GM18502 (cell line): ENCODE data around the gene CYP2J2.
"Not testable (repeated sequence)": the region's sequence is repeated elsewhere in the genome, so short reads cannot be mapped to it uniquely, and the experiment has no call there.

ENCODE experiments used
- ATAC-seq: cut with Tn5 transposase; IDR thresholded peaks from one replicate; pipeline ENCODE4 v1.9.1; 2021; ENCODE audit warnings: mild to moderate bottlenecking; ENCODE audit not compliant: unreplicated experiment, poor library complexity

Gene CYP2J2

DNA sequence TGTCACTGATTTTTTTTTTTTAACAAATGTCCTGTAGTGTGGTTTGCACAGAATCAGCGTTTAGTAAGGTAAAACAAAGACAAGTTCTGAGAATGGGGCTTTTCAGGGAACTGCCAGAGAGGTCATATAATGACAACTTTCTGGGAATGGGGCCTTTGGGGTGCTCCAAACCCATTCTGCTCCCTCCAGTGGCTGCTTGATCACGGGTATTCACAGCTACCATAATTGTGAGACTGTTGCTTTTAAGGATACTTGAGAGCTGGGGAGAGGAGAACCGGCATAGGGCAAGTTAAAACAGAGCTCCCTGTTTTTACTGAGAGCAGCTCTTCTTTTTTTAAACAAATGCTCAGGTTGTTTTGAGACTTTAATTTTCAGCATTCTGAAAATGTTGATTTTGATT, 48.2 kb downstream of the CYP2J2 start:
- no peak for ATAC-seq

DNA sequence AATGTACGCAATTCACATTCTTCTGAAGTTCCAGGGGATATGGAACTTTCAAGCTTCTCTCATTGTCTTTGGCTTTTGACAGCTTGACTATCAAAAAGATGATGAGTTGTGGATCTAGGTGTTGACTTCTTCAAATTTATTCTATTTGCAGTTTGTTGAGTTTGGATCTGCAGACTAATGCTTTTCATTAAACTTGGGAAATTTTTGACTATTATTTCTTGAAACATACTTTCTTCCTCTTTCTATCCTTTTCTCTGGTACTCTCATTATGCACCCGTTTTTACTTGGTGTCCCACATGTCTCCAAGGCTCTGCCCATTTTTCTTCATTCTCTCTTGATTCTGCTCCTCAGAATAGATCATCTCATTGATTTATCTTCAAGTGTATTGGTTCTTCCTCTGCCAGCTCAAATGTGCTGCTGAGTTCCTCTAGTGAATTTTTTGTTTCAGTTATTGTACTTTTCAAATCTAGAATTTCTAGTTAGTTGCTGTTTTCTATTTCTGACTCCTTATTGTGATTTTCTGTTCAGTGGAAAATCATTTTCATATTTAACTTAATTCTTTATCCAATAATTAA, 49.4 kb downstream of the CYP2J2 start:
- no peak for ATAC-seq

DNA sequence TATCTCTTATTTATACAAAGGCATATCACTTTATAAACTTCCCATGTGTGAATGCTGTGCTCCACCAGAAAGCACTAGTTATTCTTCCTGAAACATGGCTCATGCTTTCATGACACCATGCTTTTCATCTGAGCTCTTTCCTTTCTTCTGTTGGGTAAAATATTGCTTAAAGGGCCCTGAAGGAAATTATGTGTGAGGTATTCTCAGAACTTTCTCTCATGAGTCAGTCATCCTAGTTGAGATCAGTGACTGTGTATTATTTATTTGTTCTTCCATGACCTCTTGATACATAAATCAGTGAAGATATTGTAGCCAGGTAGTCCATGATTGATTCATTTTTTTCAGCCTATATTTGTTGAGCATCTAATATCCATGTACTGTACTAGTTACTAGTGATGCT, 54.8 kb downstream of the CYP2J2 start:
- ATAC-seq = no peak

DNA sequence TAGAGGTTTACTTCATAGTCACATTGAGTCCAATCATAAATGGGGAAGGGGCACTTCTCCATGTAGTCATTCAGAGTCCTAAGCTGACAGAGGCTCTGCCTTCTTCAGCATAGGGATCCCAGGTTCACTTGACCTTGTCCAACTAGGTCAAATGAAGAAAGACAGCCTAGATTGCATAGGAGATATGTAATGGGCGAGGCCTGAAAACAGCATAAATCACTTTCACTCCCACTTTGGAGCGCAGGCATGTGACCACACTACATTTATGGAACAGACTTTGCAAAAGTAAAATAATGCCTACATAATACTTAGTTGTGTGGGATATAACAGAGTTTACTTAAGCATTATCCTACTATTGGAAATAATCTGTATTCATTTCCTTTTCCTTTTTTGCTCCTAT, 60.1 kb downstream of the CYP2J2 start:
- no peak for ATAC-seq

DNA sequence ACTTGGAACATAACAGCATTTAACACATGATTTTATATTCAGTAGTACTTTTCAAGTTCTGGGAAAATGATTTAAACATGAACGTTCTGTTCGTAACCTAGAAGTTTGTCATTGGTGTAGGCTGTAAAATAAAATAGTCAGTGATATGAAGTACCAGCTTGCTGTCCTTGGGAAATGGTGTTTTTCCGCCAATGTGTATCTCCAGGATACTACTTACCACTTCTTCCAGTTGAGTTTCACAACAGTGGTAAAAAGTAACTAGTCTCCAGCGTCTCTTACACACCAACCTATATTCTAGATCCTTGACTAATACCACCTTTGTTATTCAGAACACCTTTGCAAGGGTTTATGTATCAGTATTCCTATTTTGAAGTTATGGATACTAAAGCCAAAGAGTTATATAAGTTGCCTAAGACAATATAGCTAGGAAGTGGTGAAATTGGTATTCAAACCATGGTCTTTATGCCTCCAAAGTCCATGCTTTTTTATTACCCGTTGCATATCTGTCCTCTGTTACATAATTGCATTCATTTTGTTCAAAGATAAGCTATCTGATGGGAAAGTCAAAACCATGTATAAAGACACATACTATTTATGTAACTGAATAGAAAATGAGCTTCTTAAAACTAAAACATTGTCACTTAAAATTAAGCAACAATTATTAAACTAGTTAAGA, 68.8 kb downstream of the CYP2J2 start:
- no peak for ATAC-seq

DNA sequence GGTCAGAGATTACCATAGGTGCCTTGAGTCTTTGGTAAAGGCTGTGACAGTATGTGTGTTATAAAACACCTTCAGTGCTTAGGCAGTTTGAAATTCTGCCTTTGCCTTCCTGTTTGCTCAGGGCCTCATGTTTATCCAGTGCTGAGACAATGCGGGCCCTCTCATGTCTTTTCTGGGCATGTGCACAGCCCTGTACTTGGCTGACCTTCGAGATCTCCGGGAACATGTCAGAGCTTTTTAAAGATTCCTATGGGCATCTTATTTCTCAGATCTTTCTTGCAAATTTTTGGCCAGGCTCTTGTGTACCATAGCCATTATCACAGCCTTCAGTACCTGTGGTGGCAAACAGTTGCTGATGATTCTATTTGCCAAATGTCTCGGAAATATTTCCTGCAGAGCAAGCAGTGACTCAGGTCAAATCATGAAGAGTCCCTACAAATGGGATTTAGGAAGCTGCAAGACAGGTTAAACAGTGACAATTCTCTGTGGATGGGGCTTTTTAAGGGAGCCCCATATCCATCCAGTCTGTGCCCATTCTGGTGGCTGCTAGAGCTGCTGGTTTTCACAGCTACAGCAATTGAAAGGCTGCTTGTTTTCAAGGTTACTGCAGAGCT, 69.7 kb downstream of the CYP2J2 start:
- ATAC-seq = no peak

DNA sequence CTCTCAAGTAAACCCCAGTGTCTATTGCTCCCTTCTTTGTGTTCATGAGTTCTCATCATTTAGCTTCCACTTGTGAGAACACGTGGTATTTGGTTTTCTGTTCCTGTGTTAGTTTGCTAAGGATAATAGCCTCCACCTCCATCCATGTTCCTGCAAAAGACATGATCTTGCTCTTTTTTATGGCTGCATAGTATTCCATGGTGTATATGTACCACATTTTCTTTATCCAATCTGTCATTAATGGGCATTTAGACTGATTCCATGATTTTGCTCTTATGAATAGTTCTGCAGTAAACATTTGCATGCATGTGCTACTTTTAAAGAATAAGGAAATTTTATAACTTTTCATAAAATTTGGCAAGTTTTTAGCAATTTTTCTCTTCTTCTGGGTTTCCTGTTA, 71.3 kb downstream of the CYP2J2 start:
- not testable (repeated sequence) for ATAC-seq

DNA sequence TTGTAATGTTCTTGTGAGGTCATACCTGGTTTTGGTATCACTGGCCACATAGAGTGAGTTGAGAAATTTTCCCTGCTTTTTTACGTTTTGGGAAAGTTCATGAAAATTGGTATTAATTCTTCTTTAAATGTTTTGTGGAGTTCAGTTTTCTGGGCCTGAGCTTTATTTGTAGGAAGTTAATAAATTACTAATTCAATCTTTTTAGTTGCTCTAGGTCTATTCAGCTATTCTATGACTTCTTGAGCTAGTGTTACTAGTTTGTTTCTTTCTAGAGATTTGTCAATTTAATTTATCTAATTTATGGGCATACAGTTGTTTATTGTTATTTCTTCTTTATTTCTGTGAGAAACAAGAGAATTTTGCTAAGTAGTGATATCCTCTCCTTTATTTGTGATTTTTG, 74.5 kb downstream of the CYP2J2 start:
- ATAC-seq = no peak

DNA sequence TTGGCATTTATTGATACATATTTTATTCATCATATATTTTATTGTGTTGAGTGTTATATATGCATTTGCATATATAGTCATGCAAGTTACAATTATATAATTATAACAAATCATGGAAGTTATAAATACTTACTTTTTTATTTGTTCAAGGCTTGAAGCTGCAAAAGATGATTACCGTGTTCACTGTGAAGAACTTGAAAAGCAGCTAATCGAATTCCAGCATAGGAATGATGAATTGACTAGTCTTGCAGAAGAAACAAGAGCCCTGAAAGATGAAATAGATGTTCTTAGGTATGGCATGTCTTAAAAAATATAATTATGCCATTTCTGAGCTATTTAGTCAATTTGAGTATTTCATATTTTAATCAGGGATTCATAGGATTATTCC, 79.7 kb downstream of the CYP2J2 start:
- no peak for ATAC-seq

DNA sequence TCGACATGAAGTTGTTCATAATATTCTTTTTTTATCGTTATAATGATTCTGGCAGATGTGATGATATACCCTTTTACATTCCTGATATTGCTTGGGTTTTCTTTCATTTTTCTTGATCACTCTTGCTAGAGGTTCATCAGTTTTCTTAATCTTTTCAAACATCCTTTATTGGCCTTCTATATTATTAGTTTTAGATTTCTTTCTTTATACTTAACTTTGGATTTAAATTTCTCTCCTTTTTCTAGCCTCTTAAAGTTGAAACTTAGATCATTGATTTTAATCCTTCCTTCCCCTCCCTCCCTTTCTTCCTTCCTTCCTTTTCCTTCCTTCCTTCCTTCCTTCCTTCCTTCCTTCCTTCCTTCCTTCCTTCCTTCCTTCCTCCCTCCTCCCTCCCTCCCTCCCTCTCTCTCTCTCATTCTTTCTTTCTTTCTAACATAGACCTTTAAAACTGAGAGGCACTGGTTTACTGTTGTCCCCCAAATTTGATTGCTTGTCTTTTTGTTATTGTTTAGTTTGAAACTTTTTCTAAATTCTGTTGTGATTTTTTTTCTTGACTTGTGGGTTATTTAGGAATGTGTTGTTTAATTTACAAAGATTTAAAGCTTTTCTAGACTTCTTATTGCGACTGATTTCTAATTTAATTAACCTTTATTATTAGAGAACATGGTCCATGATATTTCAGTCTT, 80.2 kb downstream of the CYP2J2 start:
- ATAC-seq = no peak

DNA sequence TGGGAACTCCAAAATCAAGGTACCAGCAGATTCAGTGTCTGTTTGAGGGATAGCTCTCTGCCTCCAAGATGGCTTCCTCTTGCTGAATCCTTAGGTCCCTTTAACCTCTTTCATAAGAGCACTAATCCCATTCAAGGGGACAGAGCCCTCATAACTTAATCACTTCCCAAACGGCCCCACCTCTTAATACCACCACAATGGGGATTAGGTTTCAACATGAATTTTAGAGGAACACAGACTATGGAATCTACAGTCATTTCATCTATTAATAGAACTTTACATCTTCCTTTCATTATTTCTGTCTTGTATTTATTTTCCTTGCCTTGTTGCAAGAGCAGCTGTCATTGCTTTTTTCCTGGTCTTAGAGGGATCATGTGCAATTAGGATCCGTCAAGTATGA, 81.5 kb downstream of the CYP2J2 start:
- no peak for ATAC-seq
